ENCODE data around the gene SBK1.

The SBK1 gene

DNA sequence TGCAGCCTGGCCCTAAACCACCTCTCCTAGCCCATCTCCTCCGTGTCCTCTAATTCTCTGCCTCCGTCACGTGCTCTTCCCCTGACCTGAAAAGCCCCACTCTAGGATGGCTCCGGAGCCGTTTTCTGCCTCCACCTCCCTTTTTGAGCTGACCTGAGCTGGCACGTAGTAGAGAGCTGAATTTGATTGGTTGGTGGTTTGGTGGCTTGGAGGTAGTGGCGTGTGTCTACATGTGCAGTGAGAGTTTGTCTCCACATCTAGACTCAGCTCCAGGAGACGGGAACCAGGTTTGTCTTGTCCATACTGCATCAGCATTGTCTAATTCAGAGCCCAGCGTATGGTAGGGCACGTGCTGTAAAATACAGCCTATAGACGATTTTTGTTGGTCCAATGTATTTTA, 3.0 kb downstream of the SBK1 start:
- TF ChIP-seq, protein P1, sequence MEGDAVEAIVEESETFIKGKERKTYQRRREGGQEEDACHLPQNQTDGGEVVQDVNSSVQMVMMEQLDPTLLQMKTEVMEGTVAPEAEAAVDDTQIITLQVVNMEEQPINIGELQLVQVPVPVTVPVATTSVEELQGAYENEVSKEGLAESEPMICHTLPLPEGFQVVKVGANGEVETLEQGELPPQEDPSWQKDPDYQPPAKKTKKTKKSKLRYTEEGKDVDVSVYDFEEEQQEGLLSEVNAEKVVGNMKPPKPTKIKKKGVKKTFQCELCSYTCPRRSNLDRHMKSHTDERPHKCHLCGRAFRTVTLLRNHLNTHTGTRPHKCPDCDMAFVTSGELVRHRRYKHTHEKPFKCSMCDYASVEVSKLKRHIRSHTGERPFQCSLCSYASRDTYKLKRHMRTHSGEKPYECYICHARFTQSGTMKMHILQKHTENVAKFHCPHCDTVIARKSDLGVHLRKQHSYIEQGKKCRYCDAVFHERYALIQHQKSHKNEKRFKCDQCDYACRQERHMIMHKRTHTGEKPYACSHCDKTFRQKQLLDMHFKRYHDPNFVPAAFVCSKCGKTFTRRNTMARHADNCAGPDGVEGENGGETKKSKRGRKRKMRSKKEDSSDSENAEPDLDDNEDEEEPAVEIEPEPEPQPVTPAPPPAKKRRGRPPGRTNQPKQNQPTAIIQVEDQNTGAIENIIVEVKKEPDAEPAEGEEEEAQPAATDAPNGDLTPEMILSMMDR (IDR thresholded peaks at IDR 0.05; ENCODE audit: insufficient read depth, missing control alignments), result no peak
- no peak for DNase-seq (ENCODE audit: insufficient read length, low spot score)
- no peak for FAIRE-seq

DNA sequence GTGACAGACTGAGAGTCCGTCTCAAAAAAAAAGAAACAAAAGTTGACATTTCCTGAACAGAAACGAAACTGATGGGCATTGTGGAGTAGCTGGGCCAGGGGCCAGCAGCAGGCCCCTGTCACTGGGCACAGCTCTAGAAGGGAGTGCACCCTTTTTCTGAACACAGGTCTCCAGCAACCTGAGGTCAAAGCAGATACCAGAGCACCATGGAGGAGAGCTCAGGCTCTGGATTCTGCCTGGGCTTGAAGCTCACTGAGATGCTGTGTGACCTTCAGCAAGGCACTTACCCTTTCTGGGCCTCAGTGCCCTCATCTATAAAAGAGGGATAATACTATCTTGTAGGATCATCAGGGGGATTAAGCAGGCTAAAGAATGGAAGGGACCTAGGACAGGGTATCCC, 5.0 kb downstream of the SBK1 start:
- TF ChIP-seq, protein P1 (IDR thresholded peaks at IDR 0.05; ENCODE audit: insufficient read depth, missing control alignments), result no peak
- no peak for FAIRE-seq
- DNase-seq (ENCODE audit: insufficient read length, low spot score), result no peak

DNA sequence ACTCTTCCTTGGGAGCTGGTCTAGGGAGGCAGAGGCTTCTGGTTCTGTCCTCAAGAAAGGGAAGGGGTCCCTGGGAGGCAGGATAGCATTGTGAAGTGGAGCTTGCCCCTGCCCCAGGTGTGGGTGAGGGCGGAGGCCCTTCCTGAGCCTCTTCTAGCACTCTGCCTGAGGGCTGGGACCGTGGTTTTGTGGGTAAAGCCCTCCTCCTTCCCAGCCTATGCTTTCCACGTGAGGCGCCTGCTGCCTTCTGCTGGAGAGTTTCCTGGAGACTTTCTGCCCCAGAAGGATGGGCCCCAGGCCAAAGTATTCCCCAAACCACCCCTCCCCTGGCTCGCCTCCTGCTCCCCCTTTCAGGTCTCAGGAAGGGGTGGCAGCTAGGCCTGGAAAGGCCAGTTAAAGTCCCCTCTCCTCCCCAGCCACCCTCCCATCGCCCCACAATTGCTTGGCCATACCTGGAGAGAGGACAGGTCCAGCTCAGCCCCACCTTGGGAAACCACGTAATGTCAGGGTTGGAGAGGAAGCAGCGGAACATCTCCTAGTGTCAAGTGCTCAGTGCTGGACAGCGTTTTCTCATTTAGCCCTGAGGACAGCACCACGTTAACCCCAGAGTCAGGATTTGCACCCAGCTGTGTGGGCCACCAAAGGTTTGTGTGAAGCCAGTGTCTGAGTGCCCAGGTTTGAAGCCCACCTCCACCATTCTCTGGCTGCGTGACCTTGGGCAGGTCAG, 5.6 kb downstream of the SBK1 start:
- TF ChIP-seq, protein P1 (IDR thresholded peaks at IDR 0.05; ENCODE audit: insufficient read depth, missing control alignments), result no peak
- no peak for DNase-seq (ENCODE audit: insufficient read length, low spot score)
- FAIRE-seq, result no peak

DNA sequence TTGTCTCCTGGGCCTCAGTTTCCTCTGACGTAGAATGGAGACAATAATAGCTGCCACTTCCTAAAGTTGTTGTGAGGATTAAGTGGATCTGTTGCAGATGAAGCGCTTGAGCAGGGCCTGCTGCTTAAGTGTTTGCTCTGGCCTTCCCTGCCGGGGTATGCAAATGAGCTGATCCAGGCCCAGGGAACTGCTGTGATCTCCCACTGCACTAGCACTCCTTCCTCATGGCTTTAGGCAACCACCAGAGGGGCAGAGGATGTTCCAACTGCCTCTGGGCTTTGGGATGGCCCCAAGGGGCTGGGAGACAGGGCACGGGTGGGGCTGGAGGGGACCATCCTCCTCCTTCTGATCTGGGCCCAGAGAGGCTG, 6.2 kb downstream of the SBK1 start:
- DNase-seq (ENCODE audit: insufficient read length, low spot score) (no peak), FAIRE-seq (no peak)
- TF ChIP-seq, protein P1 (IDR thresholded peaks at IDR 0.05; ENCODE audit: insufficient read depth, missing control alignments), result no peak

DNA sequence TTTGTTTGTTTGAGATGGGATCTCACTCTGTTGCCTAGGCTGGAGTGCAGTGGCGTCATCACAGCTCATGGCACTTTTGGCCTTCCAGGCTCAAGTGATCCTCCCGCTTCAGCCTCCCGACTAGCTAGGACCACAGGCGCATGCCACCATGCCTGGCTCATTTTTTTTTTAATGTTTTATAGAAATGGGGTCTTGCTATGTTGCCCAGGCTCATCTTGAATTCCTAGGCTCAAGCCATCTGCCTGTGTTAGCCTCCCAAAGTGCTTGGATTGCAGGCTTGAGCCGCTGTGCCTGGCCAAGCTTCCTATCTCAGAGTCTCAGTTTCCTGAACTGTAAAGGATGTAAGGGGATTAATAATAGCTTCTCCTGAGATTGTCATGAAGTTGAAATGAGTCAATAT, 8.0 kb downstream of the SBK1 start:
- FAIRE-seq (no peak), DNase-seq (ENCODE audit: insufficient read length, low spot score) (no peak)
- TF ChIP-seq, protein P1 (IDR thresholded peaks at IDR 0.05; ENCODE audit: insufficient read depth, missing control alignments), result no peak

DNA sequence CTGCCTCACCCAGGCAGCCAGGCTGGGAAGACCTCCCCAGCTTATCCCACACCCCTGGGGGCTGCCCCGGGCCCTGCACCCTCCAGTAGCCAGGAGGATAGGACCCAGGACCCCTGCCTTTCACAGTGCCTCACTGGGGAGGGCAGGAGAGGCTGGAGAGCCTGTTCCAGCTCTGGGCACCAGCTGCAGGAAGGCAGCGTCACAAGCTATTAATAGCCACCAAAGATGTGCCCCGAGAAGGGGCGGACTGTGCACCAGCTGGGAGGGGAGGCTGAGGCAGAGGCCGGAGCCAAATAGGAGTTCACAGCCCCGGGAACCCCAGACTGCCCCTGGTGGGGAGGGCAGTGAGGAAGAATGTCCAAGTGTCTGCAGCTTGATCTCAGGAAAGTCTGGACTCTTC, 8.8 kb downstream of the SBK1 start:
- DNase-seq (ENCODE audit: insufficient read length, low spot score), result no peak
- FAIRE-seq, result no peak
- TF ChIP-seq, protein P1 (IDR thresholded peaks at IDR 0.05; ENCODE audit: insufficient read depth, missing control alignments), result no peak

DNA sequence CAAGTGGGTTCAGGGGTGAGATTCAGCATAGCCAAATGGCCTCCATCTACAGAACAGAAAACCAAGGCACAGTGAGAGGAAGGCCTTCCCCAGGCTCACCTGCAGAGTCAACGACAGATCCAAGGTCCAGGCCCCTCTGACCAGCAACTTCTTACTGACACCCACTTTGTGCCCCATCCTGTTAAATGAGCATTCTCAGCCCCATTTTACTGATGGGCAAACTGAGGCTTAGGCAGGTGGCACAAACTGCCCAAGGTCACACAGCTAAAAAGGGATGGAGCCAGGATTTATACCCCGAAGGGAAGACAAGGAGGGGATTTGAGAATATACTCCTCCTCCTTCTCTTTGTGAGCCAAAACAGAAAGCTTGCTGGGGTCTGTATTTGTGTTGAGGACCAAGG, 9.3 kb downstream of the SBK1 start:
- TF ChIP-seq, protein P1 (IDR thresholded peaks at IDR 0.05; ENCODE audit: insufficient read depth, missing control alignments), result no peak
- no peak for FAIRE-seq
- no peak for DNase-seq (ENCODE audit: insufficient read length, low spot score)

All from D721Med (cell line).